ENCODE results near the gene RPS27. TPM values are rescaled to one million over a fixed set of nuclear protein-coding genes. Genes with fewer than 3 reads are reported as not detected.

Gene RPS27
- polyA plus RNA-seq, 1 donor from 2014 or later = 2,235 TPM

GRCh38 chr1:153973071-153973470 is 17.5 kb upstream of the RPS27 start:
- Histone ChIP-seq H3K79me2 (replicated peaks; ENCODE audit: insufficient read depth, low read length) (peaks cover 11% of the 10 kb centered on the region), H3K27ac (ENCODE audit: low read length) (no peak overlapping the region), H2AFZ (ENCODE audit: low read depth, low read length) (no peak overlapping the region), H4K20me1 (ENCODE audit: insufficient read depth) (no peaks in the 10 kb centered on the region), H3K9me3 (ENCODE audit: low read length) (no peaks in the 10 kb centered on the region), H3K36me3 (ENCODE audit: insufficient read depth, low read length) (no peaks in the 10 kb centered on the region), H3K27me3 (ENCODE audit: insufficient read depth, low read depth, low read length) (no peaks in the 10 kb centered on the region), H3K4me3 (ENCODE audit: low read length) (no peak overlapping the region), H3F3A (ENCODE audit: insufficient read depth, low read length, poor library complexity, severe bottlenecking) (no peaks in the 10 kb centered on the region), H3K9ac (ENCODE audit: low read length) (no peak overlapping the region), H3K9me2 (ENCODE audit: insufficient read depth, low read length) (no peaks in the 10 kb centered on the region), H3K4me2 (ENCODE audit: low read length) (no peak overlapping the region)
- TF ChIP-seq SMC3 (conservative IDR thresholded peaks at IDR 0.05; ENCODE audit: poor library complexity) (no peak), CTCF (IDR thresholded peaks at IDR 0.05; ENCODE audit: poor library complexity, severe bottlenecking) (no peak), MXI1 (conservative IDR thresholded peaks at IDR 0.05; ENCODE audit: poor library complexity, severe bottlenecking) (no peak), EZH2 (IDR thresholded peaks at IDR 0.05; ENCODE audit: borderline replicate concordance, insufficient read depth, low read length, poor library complexity, severe bottlenecking) (no peak), POLR2AphosphoS5 (IDR thresholded peaks at IDR 0.05) (no peak), TAF1 (IDR thresholded peaks at IDR 0.05; ENCODE audit: low read depth) (no peak), REST (IDR thresholded peaks at IDR 0.05; ENCODE audit: borderline replicate concordance) (no peak), EP300 (conservative IDR thresholded peaks at IDR 0.05; ENCODE audit: poor library complexity, severe bottlenecking) (no peak), RAD21 (conservative IDR thresholded peaks at IDR 0.05) (no peak)

- peaks cover 11% of the 10 kb centered on the region for H3K79me2 ChIP-seq (replicated peaks; ENCODE audit: insufficient read depth, low read length)
- H3K4me3 ChIP-seq (ENCODE audit: low read length) = no peak overlapping the region
- TF ChIP-seq TAF1 (IDR thresholded peaks at IDR 0.05; ENCODE audit: low read depth) (no peak), SMC3 (conservative IDR thresholded peaks at IDR 0.05; ENCODE audit: poor library complexity) (no peak), EP300 (conservative IDR thresholded peaks at IDR 0.05; ENCODE audit: poor library complexity, severe bottlenecking) (no peak), CTCF (IDR thresholded peaks at IDR 0.05; ENCODE audit: poor library complexity, severe bottlenecking) (no peak), MXI1 (conservative IDR thresholded peaks at IDR 0.05; ENCODE audit: poor library complexity, severe bottlenecking) (no peak), POLR2AphosphoS5 (IDR thresholded peaks at IDR 0.05) (no peak), EZH2 (IDR thresholded peaks at IDR 0.05; ENCODE audit: borderline replicate concordance, insufficient read depth, low read length, poor library complexity, severe bottlenecking) (no peak), REST (IDR thresholded peaks at IDR 0.05; ENCODE audit: borderline replicate concordance) (no peak), RAD21 (conservative IDR thresholded peaks at IDR 0.05) (no peak)
- H3K9ac ChIP-seq (ENCODE audit: low read length) = no peak overlapping the region
- H4K20me1 ChIP-seq (ENCODE audit: insufficient read depth) = no peaks in the 10 kb centered on the region
- H3K9me3 ChIP-seq (ENCODE audit: low read length) = no peaks in the 10 kb centered on the region
- no peak overlapping the region for H3K4me2 ChIP-seq (ENCODE audit: low read length)
- no peak overlapping the region for H2AFZ ChIP-seq (ENCODE audit: low read depth, low read length)
- H3K27me3 ChIP-seq (ENCODE audit: insufficient read depth, low read depth, low read length) = no peaks in the 10 kb centered on the region
- no peaks in the 10 kb centered on the region for H3K9me2 ChIP-seq (ENCODE audit: insufficient read depth, low read length)
- H3K27ac ChIP-seq (ENCODE audit: low read length) = no peak overlapping the region
- no peaks in the 10 kb centered on the region for H3F3A ChIP-seq (ENCODE audit: insufficient read depth, low read length, poor library complexity, severe bottlenecking)
- no peaks in the 10 kb centered on the region for H3K36me3 ChIP-seq (ENCODE audit: insufficient read depth, low read length)
Observed at GRCh38 chr1:153973525-153973924, 17.0 kb upstream of the RPS27 start.

All from neural cell (in vitro differentiated cells).